NB4 (cell line): ENCODE results near the gene ABCC8.

Source experiments
- CTCF ChIP-seq: IDR thresholded peaks from one replicate; pipeline ENCODE4 v1.5.1; 2012; ENCODE audit warnings: low read depth, low read length
- MYC ChIP-seq: IDR thresholded peaks from 2 replicates; pipeline ENCODE4 v1.6.1; 2011; ENCODE audit warnings: low read depth, low read length

GRCh38 chr11:17387254-17387653 is 89.4 kb downstream of the ABCC8 start:
- no peak for TF ChIP-seq CTCF
- no peak for TF ChIP-seq MYC
